Measurements from ENCODE around the gene COL13A1. TPM values are rescaled to one million over a fixed set of nuclear protein-coding genes. Genes with fewer than 3 reads are reported as not detected.

COL13A1 gene
- total and polyA plus RNA-seq, 10 donors, result 4.1 to 16.1 (median 9.5) TPM

- 84 to 96% (median 90%) methylated on average over 4 of the region's 4 CpGs for WGBS, 5 donors
- Histone ChIP-seq H3K4me3 (no peak overlapping the region), H3K27me3 (replicated peaks in 1 of 7) (no peaks in the 10 kb centered on the region), H3K27ac (no peak overlapping the region), H3K9me3 (no peaks in the 10 kb centered on the region), H3K4me1 (no peaks in the 10 kb centered on the region), H3K36me3 (peaks cover 0 to 5% (median 0%) of the 10 kb centered on the region in 6 donors)
- no peak for TF ChIP-seq CTCF (IDR thresholded peaks at IDR 0.05 in 8 of 11, conservative IDR thresholded peaks at IDR 0.05 in 3 of 11)
- no peak for TF ChIP-seq POLR2AphosphoS5 (IDR thresholded peaks at IDR 0.05)
- TF ChIP-seq POLR2A (IDR thresholded peaks at IDR 0.05), result no peak
- intact Hi-C loops (cut with DNase I; ENCODE audit: low total_unique reads), result no loop called here
- DNase-seq, result peak; percentile 45
These were observed 146.6 kb downstream of the COL13A1 start for GRCh38 chr10:69948261-69948660.

- Histone ChIP-seq H3K36me3 (peaks cover 0 to 5% (median 0%) of the 10 kb centered on the region in 6 donors), H3K27ac (no peak overlapping the region), H3K27me3 (replicated peaks in 1 of 7) (no peaks in the 10 kb centered on the region), H3K4me1 (no peaks in the 10 kb centered on the region), H3K9me3 (no peaks in the 10 kb centered on the region), H3K4me3 (no peak overlapping the region)
- WGBS, 5 donors, result 57 to 80% (median 76%) methylated on average over 8 of the region's 8 CpGs
- DNase-seq, result no peak
- intact Hi-C loops (cut with DNase I; ENCODE audit: low total_unique reads), result no loop called here
- TF ChIP-seq POLR2A (IDR thresholded peaks at IDR 0.05) (no peak), POLR2AphosphoS5 (IDR thresholded peaks at IDR 0.05) (no peak), CTCF (IDR thresholded peaks at IDR 0.05 in 8 of 11, conservative IDR thresholded peaks at IDR 0.05 in 3 of 11) (no peak)
These were observed 148.1 kb downstream of the COL13A1 start for GRCh38 chr10:69949770-69950169.

- no peak overlapping the region for H3K4me3 ChIP-seq
- WGBS, 5 donors, result 71 to 95% (median 80%) methylated on average over 3 of the region's 3 CpGs
- peak; percentile 8 for DNase-seq
- H3K36me3 ChIP-seq, result no peaks in the 10 kb centered on the region
- no peak for TF ChIP-seq POLR2AphosphoS5 (IDR thresholded peaks at IDR 0.05)
- TF ChIP-seq POLR2A (IDR thresholded peaks at IDR 0.05), result no peak
- no peak for TF ChIP-seq CTCF (IDR thresholded peaks at IDR 0.05 in 8 of 11, conservative IDR thresholded peaks at IDR 0.05 in 3 of 11)
- H3K4me1 ChIP-seq, result no peaks in the 10 kb centered on the region
- H3K27me3 ChIP-seq (replicated peaks in 1 of 7), result no peaks in the 10 kb centered on the region
- no peaks in the 10 kb centered on the region for H3K9me3 ChIP-seq
- no peak overlapping the region for H3K27ac ChIP-seq
- intact Hi-C loops (cut with DNase I; ENCODE audit: low total_unique reads), result no loop called here
These were observed 150.0 kb downstream of the COL13A1 start for GRCh38 chr10:69951658-69952057.

- H3K4me3 ChIP-seq, result no peak overlapping the region
- no peaks in the 10 kb centered on the region for H3K36me3 ChIP-seq
- intact Hi-C loops (cut with DNase I; ENCODE audit: low total_unique reads), result no loop called here
- WGBS, 5 donors, result 44 to 62% (median 57%) methylated on average over 6 of the region's 6 CpGs
- no peaks in the 10 kb centered on the region for H3K27me3 ChIP-seq (replicated peaks in 1 of 7)
- H3K9me3 ChIP-seq, result no peaks in the 10 kb centered on the region
- no peaks in the 10 kb centered on the region for H3K4me1 ChIP-seq
- peak; percentile 16 for DNase-seq
- TF ChIP-seq CTCF (IDR thresholded peaks at IDR 0.05 in 8 of 11, conservative IDR thresholded peaks at IDR 0.05 in 3 of 11), result no peak
- TF ChIP-seq POLR2A (IDR thresholded peaks at IDR 0.05), result no peak
- no peak for TF ChIP-seq POLR2AphosphoS5 (IDR thresholded peaks at IDR 0.05)
- H3K27ac ChIP-seq, result no peak overlapping the region
These were observed 150.5 kb downstream of the COL13A1 start for GRCh38 chr10:69952069-69952800.
